H1 (cell line): ENCODE results near the gene FCHO1. TPM values are rescaled to one million over a fixed set of nuclear protein-coding genes. Genes with fewer than 3 reads are reported as not detected.

Experiments
- CTCF ChIA-PET: fragments of 300-600 bp; sonication (Branson Sonifier 250); formaldehyde crosslinking; loops from one replicate; lab custom pipeline; 2021; ENCODE audit not compliant: partially characterized antibody; lab: Charles Lee
- POLR2A ChIA-PET: fragments of 300-600 bp; sonication (Branson Sonifier 250); formaldehyde crosslinking; loops from one replicate; lab custom pipeline; 2021; ENCODE audit warnings: inconsistent platforms; ENCODE audit not compliant: partially characterized antibody; lab: Charles Lee
- DNase-seq, 2 experiments: peaks; one replicate each; pipeline versions ENCODE4 v3.0.0 to v3.0.0-alpha.2; 2010 to 2022; ENCODE audit warnings: low spot score in 2 of 2, low read depth in 1 of 2, mixed read lengths in 1 of 2
- FAIRE-seq: peaks from 2 replicates; lab custom pipeline; 2011; peaks lifted over from hg19 to GRCh38; lab: Jason Lieb, UNC
- H2AFZ ChIP-seq: 2 replicates; pipeline ENCODE4 v1.8.1; 2012; ENCODE audit warnings: low read length, inconsistent platforms
- H2AK5ac ChIP-seq: 2 replicates; pipeline ENCODE4 v1.6.1; 2013; ENCODE audit warnings: low read depth, low read length
- H2BK120ac ChIP-seq: replicated peaks from 2 replicates; pipeline ENCODE3; 2013; ENCODE audit warnings: low read depth, low read length, inconsistent platforms
- H2BK12ac ChIP-seq: 2 replicates; pipeline ENCODE4 v1.6.1; 2013; ENCODE audit warnings: low read depth, low read length
- H2BK15ac ChIP-seq: 2 replicates; pipeline ENCODE4 v1.6.1; 2013; ENCODE audit warnings: low read length
- H2BK20ac ChIP-seq: 2 replicates; pipeline ENCODE4 v1.6.1; 2013; ENCODE audit warnings: low read length
- H2BK5ac ChIP-seq: 2 replicates; pipeline ENCODE4 v1.6.1; 2013; ENCODE audit warnings: low read depth, low read length
- H3K14ac ChIP-seq: 2 replicates; pipeline ENCODE4 v1.6.1; 2013; ENCODE audit warnings: inconsistent platforms; ENCODE audit not compliant: insufficient read length
- H3K18ac ChIP-seq: 2 replicates; pipeline ENCODE4 v1.6.1; 2013; ENCODE audit warnings: low read length; ENCODE audit errors: extremely low read depth
- H3K23ac ChIP-seq: 2 replicates; pipeline ENCODE4 v1.6.1; 2013; ENCODE audit warnings: inconsistent platforms; ENCODE audit not compliant: insufficient read length
- H3K23me2 ChIP-seq: 2 replicates; pipeline ENCODE4 v1.6.1; 2013; ENCODE audit warnings: low read depth, low read length
- H3K27ac ChIP-seq: 2 replicates; pipeline ENCODE4 v1.6.1; 2011; ENCODE audit warnings: low read depth, low read length, inconsistent platforms
- H3K27me3 ChIP-seq, 4 experiments: replicated peaks in 1 of 4; 1 replicate in 1 of 4; 2 replicates in 3 of 4; pipeline versions ENCODE4 v1.6.1 to v1.8.1; 2011 to 2013; ENCODE audit warnings: low read length in 3 of 4, mild to moderate bottlenecking in 3 of 4, inconsistent platforms in 2 of 4, mixed read lengths in 2 of 4, moderate library complexity in 1 of 4; ENCODE audit not compliant: control insufficient read depth in 3 of 4, insufficient read depth in 3 of 4; ENCODE audit errors: extremely low read depth in 1 of 4
- H3K36me3 ChIP-seq, 4 experiments: 2 replicates each; pipeline versions ENCODE4 v1.6.1 to v1.8.1; 2011 to 2013; ENCODE audit warnings: mild to moderate bottlenecking in 4 of 4, low read length in 3 of 4, moderate library complexity in 2 of 4, control low read depth in 1 of 4, inconsistent platforms in 1 of 4; ENCODE audit not compliant: insufficient read depth in 4 of 4, control insufficient read depth in 2 of 4
- H3K4ac ChIP-seq: replicated peaks from 2 replicates; pipeline ENCODE3; 2013; ENCODE audit warnings: low read length, low read depth, mixed read lengths, inconsistent platforms; ENCODE audit not compliant: insufficient read length
- H3K4me1 ChIP-seq, 4 experiments: replicated peaks in 1 of 4; 1 replicate in 1 of 4; 2 replicates in 3 of 4; pipeline versions ENCODE4 v1.6.1 to v1.8.1; 2011 to 2013; ENCODE audit warnings: low read length in 3 of 4, inconsistent platforms in 2 of 4, mixed read lengths in 1 of 4; ENCODE audit not compliant: insufficient read depth in 4 of 4, control insufficient read depth in 3 of 4
- H3K4me2 ChIP-seq, 2 experiments: 2 replicates each; pipeline versions ENCODE4 v1.6.1 to v1.8.1; 2011 to 2013; ENCODE audit warnings: low read depth in 2 of 2, low read length in 2 of 2, control low read depth in 1 of 2, inconsistent platforms in 1 of 2, mild to moderate bottlenecking in 1 of 2; ENCODE audit not compliant: insufficient read depth in 1 of 2
- H3K4me3 ChIP-seq, 4 experiments: fragments of 200-600, 300-600 bp in 1 of 4; sonication (generic), shearing (Covaris generic), sonication (Bioruptor Twin) in 1 of 4; 2 replicates each; pipeline versions ENCODE4 v1.5.1 to v1.8.1; 2011 to 2016; ENCODE audit warnings: low read length in 4 of 4, low read depth in 3 of 4, control low read depth in 2 of 4, inconsistent platforms in 2 of 4, mild to moderate bottlenecking in 2 of 4, mixed read lengths in 1 of 4, moderate library complexity in 1 of 4; ENCODE audit not compliant: insufficient read depth in 2 of 4; ENCODE audit errors: extremely low read depth in 1 of 4
- H3K56ac ChIP-seq: replicated peaks from 2 replicates; pipeline ENCODE3; 2013; ENCODE audit warnings: low read depth, mild to moderate bottlenecking, mixed read lengths, low read length, inconsistent platforms; ENCODE audit not compliant: insufficient read length
- H3K79me1 ChIP-seq: 2 replicates; pipeline ENCODE4 v1.6.1; 2013; ENCODE audit warnings: low read depth, low read length, control low read depth
- H3K79me2 ChIP-seq, 2 experiments: 2 replicates each; pipeline versions ENCODE4 v1.6.1 to v1.8.1; 2012 to 2013; ENCODE audit warnings: low read length in 2 of 2, mild to moderate bottlenecking in 2 of 2, inconsistent platforms in 1 of 2; ENCODE audit not compliant: insufficient read depth in 2 of 2, control insufficient read depth in 1 of 2
- H3K9ac ChIP-seq, 4 experiments: replicated peaks in 1 of 4; 1 replicate in 1 of 4; 2 replicates in 3 of 4; pipeline versions ENCODE4 v1.6.1 to v1.8.1; 2011 to 2013; ENCODE audit warnings: low read depth in 3 of 4, low read length in 3 of 4, control low read depth in 2 of 4, mild to moderate bottlenecking in 2 of 4, moderate library complexity in 2 of 4, inconsistent platforms in 1 of 4; ENCODE audit errors: extremely low read depth in 1 of 4
- H3K9me3 ChIP-seq, 2 experiments: 2 replicates each; pipeline versions ENCODE4 v1.6.1 to v1.8.1; 2012 to 2013; ENCODE audit warnings: mild to moderate bottlenecking in 2 of 2, moderate library complexity in 2 of 2, control low read depth in 1 of 2, inconsistent platforms in 1 of 2, low read depth in 1 of 2, low read length in 1 of 2, mixed read lengths in 1 of 2; ENCODE audit not compliant: insufficient read depth in 2 of 2
- H4K20me1 ChIP-seq, 2 experiments: replicated peaks in 1 of 2; 2 replicates each; pipeline versions ENCODE3 to v1.8.1; 2011 to 2013; ENCODE audit warnings: inconsistent platforms in 2 of 2, low read length in 2 of 2, mild to moderate bottlenecking in 1 of 2; ENCODE audit not compliant: insufficient read depth in 2 of 2, control insufficient read depth in 1 of 2
- H4K5ac ChIP-seq: 2 replicates; pipeline ENCODE4 v1.6.1; 2013; ENCODE audit warnings: low read length, low read depth, mixed read lengths, inconsistent platforms; ENCODE audit not compliant: insufficient read length
- H4K8ac ChIP-seq: 2 replicates; pipeline ENCODE4 v1.8.0; 2013; ENCODE audit warnings: mild to moderate bottlenecking, moderate library complexity, low read length, inconsistent platforms; ENCODE audit not compliant: insufficient read depth; ENCODE audit errors: extremely low read depth
- H4K91ac ChIP-seq: replicated peaks from 2 replicates; pipeline ENCODE3; 2013; ENCODE audit warnings: low read length, mixed read lengths, inconsistent platforms; ENCODE audit not compliant: insufficient read length
- BRCA1 ChIP-seq: IDR thresholded peaks from 2 replicates; pipeline ENCODE4 v1.6.1; 2012; ENCODE audit warnings: low read depth, low read length, improper control_type of control experiment
- WGBS, 2 experiments: shearing (Covaris generic) in 1 of 2; methylation state at CpG; one replicate each; pipeline versions ENCODE4 v1.1.6 to v1.1.7; 2013 to 2015; ENCODE audit warnings: low lambda C conversion rate in 2 of 2, mixed read lengths in 2 of 2, inconsistent platforms in 1 of 2, low coverage in 1 of 2, missing lambda C conversion rate in 1 of 2; ENCODE audit not compliant: insufficient replicate concordance in 2 of 2, insufficient coverage in 1 of 2, insufficient read length in 1 of 2; ENCODE audit errors: extremely low coverage in 1 of 2, missing lambda C conversion rate in 1 of 2; 5-methylcytosine and 5-hydroxymethylcytosine counted together
- polyA plus RNA-seq, 7 experiments: library from polyadenylated mRNA; depleted of rRNA in 3 of 7; stranded (reverse) in 5 of 7; unstranded in 2 of 7; fragments of >200 nt in 5 of 7; fragments of 200-250 nt in 2 of 7; gene quantifications; 1 replicate in 5 of 7; 2 replicates in 1 of 7; 4 replicates in 1 of 7; pipeline versions ENCODE4 v1.2.1 to v1.2.3, GENCODE V29; 2011 to 2013; ENCODE audit warnings: missing spikeins in 2 of 7, mixed read lengths in 2 of 7
- total RNA-seq: library from RNA; stranded (reverse); fragmentation: NEBNext Ultra II Directional; extraction: Animal tissue kit (Norgen Biotek cat#: 25700); gene quantifications from 2 replicates; pipeline ENCODE4 v1.2.1, GENCODE V29; 2021

The FCHO1 gene
- total and polyA plus RNA-seq, 2 of the 8 experiments (the other 6 are each of a cell fraction or from before 2014, with no cell fraction given) = 13.0 to 25.9 TPM

DNA sequence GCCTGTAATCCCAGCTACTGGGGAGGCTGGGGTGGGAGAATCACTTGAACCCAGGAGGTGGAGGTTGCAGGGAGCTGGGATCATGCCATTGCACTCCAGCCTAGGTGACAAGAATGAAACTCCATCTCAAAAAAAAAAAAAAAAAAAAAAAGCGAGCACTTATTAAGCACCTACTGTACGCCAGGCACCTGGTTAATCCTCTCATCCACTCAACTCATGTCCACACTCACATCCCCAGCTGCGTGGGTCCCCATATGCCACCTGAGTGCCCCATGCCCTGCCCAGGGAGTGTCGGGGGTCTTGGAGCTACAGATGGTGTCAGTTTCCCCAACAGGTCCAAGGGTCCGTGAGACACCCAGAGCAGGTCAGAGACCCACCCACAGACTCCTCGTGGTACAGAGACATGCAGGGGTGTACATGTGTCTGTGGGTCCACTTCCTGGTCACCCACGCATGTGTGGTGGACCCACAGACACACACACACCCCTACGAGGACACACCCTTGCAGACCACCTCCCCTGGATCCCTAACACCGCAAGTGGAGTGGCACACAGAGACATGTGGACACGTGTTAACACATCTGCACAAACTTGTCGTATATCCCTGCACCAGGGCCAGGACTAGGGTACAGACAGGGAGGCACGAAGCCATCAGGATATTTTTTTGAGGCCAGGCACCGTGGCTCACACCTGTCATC is 66.5 kb downstream of the FCHO1 start:
- no peak overlapping the region for H3K4me2 ChIP-seq
- H3K9me3 ChIP-seq = no peaks in the 10 kb centered on the region
- H3K23ac ChIP-seq = no peak overlapping the region
- H2AFZ ChIP-seq = no peak overlapping the region
- no peak overlapping the region for H2BK20ac ChIP-seq
- CTCF ChIA-PET = interaction anchor here (0.6 to 0.9 kb wide), 3 partner anchors 9 to 392 kb away, joined by 3 read pairs; partner anchors contain the start of gene RPL18A
- no peak overlapping the region for H3K27ac ChIP-seq
- FAIRE-seq (no peak), DNase-seq (no peak)
- no peaks in the 10 kb centered on the region for H3K23me2 ChIP-seq
- no peaks in the 10 kb centered on the region for H3K4me1 ChIP-seq
- no peak overlapping the region for H3K18ac ChIP-seq
- H2BK12ac ChIP-seq = no peak overlapping the region
- no peak overlapping the region for H4K91ac ChIP-seq
- no peak overlapping the region for H2BK5ac ChIP-seq
- H3K27me3 ChIP-seq = no peaks in the 10 kb centered on the region; a peak in 1 of 7 replicates
- no peak overlapping the region for H3K4ac ChIP-seq
- H3K56ac ChIP-seq = no peak overlapping the region
- no peaks in the 10 kb centered on the region for H3K79me1 ChIP-seq
- H2BK15ac ChIP-seq = no peak overlapping the region
- no peak overlapping the region for H3K4me3 ChIP-seq
- no peak overlapping the region for H4K5ac ChIP-seq
- POLR2A ChIA-PET = no interaction called here
- peaks cover 0 to 1% of the 10 kb centered on the region in 2 experiments for H4K20me1 ChIP-seq
- H3K79me2 ChIP-seq = no peaks in the 10 kb centered on the region
- no peak overlapping the region for H3K14ac ChIP-seq
- H2BK120ac ChIP-seq = no peak overlapping the region
- H3K9ac ChIP-seq = no peak overlapping the region
- no peaks in the 10 kb centered on the region for H3K36me3 ChIP-seq
- WGBS, 2 experiments = 80% methylated on average over 12 of the region's 13 CpGs; no CpG with 5 or more reads in 1 of the 2 experiments
- no peak overlapping the region; the same call in 1 of the 2 replicates for H4K8ac ChIP-seq
- H2AK5ac ChIP-seq = no peak overlapping the region
- TF ChIP-seq BRCA1 = no peak
